ENCODE results near the gene URAD. TPM values are rescaled to one million over a fixed set of nuclear protein-coding genes. Genes with fewer than 3 reads are reported as not detected.

Gene URAD
- polyA plus RNA-seq, 2 of the 4 experiments (the other 2 are of a cell fraction): not detected

GRCh38 chr13:28027607-28028364 lies 39.3 kb upstream of the URAD start:
- CTCF ChIA-PET: interaction anchor here (0.6 kb wide), 2 partner anchors 32 to 184 kb away, joined by 3 to 4 read pairs; no protein-coding TSS in a partner anchor
- no peak for TF ChIP-seq CTCF (IDR thresholded peaks at IDR 0.05)
- TF ChIP-seq HOXA7 (CRISPR knock-in tag; IDR thresholded peaks at IDR 0.05): no peak
- no peak for TF ChIP-seq POLR2A (IDR thresholded peaks at IDR 0.05; ENCODE audit: low read length)
- TF ChIP-seq GATA3 (IDR thresholded peaks at IDR 0.05; ENCODE audit: borderline replicate concordance): no peak
- no peak for TF ChIP-seq HES2 (IDR thresholded peaks at IDR 0.05)
- no peak for TF ChIP-seq FOSL2 (IDR thresholded peaks at IDR 0.05)
- no peak for TF ChIP-seq FOSL2 (CRISPR knock-in tag; IDR thresholded peaks at IDR 0.05)
- no peak for TF ChIP-seq EHF (CRISPR knock-in tag; IDR thresholded peaks at IDR 0.05)
- no peak for TF ChIP-seq PBX3 (IDR thresholded peaks at IDR 0.05)
- TF ChIP-seq MAFK (IDR thresholded peaks at IDR 0.05; ENCODE audit: partially characterized antibody): no peak
- TF ChIP-seq NPAS2 (CRISPR knock-in tag; IDR thresholded peaks at IDR 0.05; ENCODE audit: borderline replicate concordance): no peak
- TF ChIP-seq SREBF2 (IDR thresholded peaks at IDR 0.05): no peak
- TF ChIP-seq TFCP2L1 (CRISPR knock-in tag; IDR thresholded peaks at IDR 0.05): no peak
- no peak for TF ChIP-seq HOXB5 (CRISPR knock-in tag; IDR thresholded peaks at IDR 0.05)
- TF ChIP-seq ESRRA (IDR thresholded peaks at IDR 0.05; ENCODE audit: borderline replicate concordance, low read length): no peak
- TF ChIP-seq KDM1A (IDR thresholded peaks at IDR 0.05; ENCODE audit: low read depth): no peak
- no peak for TF ChIP-seq ATOH8 (CRISPR knock-in tag; IDR thresholded peaks at IDR 0.05; ENCODE audit: low read depth)
- DNase-seq (ENCODE audit: low read depth in 1 of 2, low spot score in 1 of 2) (no peak), FAIRE-seq (no peak), ATAC-seq (no peak)
- Histone ChIP-seq H3K4me3 (no peak overlapping the region), H3K27ac (no peak overlapping the region), H3K9me3 (no peaks in the 10 kb centered on the region), H3K4me1 (no peaks in the 10 kb centered on the region), H3K4me2 (no peak overlapping the region)
- POLR2A ChIA-PET: no interaction called here
- WGBS (ENCODE audit: missing lambda C conversion rate): 33% methylated on average over 8 of the region's 8 CpGs

- H3K4me2 ChIP-seq: no peak overlapping the region
- H3K27ac ChIP-seq: no peak overlapping the region
- ChIA-PET POLR2A (no interaction called here), CTCF (interaction anchor here (0.6 kb wide), 1 partner anchor 184 kb away, joined by 3 read pairs; no protein-coding TSS in a partner anchor)
- FAIRE-seq (no peak), DNase-seq (ENCODE audit: low read depth in 1 of 2, low spot score in 1 of 2) (no peak), ATAC-seq (no peak)
- no peaks in the 10 kb centered on the region for H3K9me3 ChIP-seq
- H3K4me3 ChIP-seq: no peak overlapping the region
- TF ChIP-seq ELK1 (IDR thresholded peaks at IDR 0.05; ENCODE audit: low read depth, low read length): no peak
- no peak for TF ChIP-seq POLR2AphosphoS2 (conservative IDR thresholded peaks at IDR 0.05; ENCODE audit: low read length)
- TF ChIP-seq HES2 (IDR thresholded peaks at IDR 0.05): no peak
- no peak for TF ChIP-seq KDM1A (IDR thresholded peaks at IDR 0.05; ENCODE audit: low read depth)
- no peak for TF ChIP-seq CBX8 (IDR thresholded peaks at IDR 0.05)
- no peaks in the 10 kb centered on the region for H3K4me1 ChIP-seq
These were observed 38.6 kb upstream of the URAD start for GRCh38 chr13:28027071-28027470.
